Measurements from ENCODE around the gene GPSM1. TPM values are rescaled to one million over a fixed set of nuclear protein-coding genes. Genes with fewer than 3 reads are reported as not detected.

Gene GPSM1
- total and polyA plus RNA-seq, 9 donors: 22.8 to 36.0 (median 27.1) TPM

GRCh38 chr9:136297766-136298735, 29.3 kb upstream of the GPSM1 start:
- peaks cover 2% of the 10 kb centered on the region for H3K27me3 ChIP-seq (ENCODE audit: control insufficient read depth, insufficient read depth, low read length)
- no peak for DNase-seq
- H3K9me3 ChIP-seq (replicated peaks; ENCODE audit: control insufficient read depth, low read depth, low read length): no peaks in the 10 kb centered on the region
- H3K27ac ChIP-seq (ENCODE audit: low read length): no peak overlapping the region
- 56% methylated on average over 23 of the region's 26 CpGs for WGBS (ENCODE audit: insufficient coverage)
- no peak overlapping the region for H3K4me3 ChIP-seq (ENCODE audit: low read length)
- H3K36me3 ChIP-seq (ENCODE audit: control insufficient read depth, insufficient read depth, low read length): no peaks in the 10 kb centered on the region
- H3K4me1 ChIP-seq (ENCODE audit: control insufficient read depth, insufficient read depth, low read length): peaks cover 8% of the 10 kb centered on the region

GRCh38 chr9:136299116-136299515, 28.2 kb upstream of the GPSM1 start:
- H3K4me3 ChIP-seq (ENCODE audit: low read length): no peak overlapping the region
- no peaks in the 10 kb centered on the region for H3K36me3 ChIP-seq (ENCODE audit: control insufficient read depth, insufficient read depth, low read length)
- peaks cover 8% of the 10 kb centered on the region for H3K4me1 ChIP-seq (ENCODE audit: control insufficient read depth, insufficient read depth, low read length)
- no peaks in the 10 kb centered on the region for H3K9me3 ChIP-seq (replicated peaks; ENCODE audit: control insufficient read depth, low read depth, low read length)
- whole genome bisulfite sequencing (ENCODE audit: insufficient coverage): 71% methylated on average over 18 of the region's 18 CpGs
- no peak for DNase-seq
- H3K27ac ChIP-seq (ENCODE audit: low read length): no peak overlapping the region
- peaks cover 2% of the 10 kb centered on the region for H3K27me3 ChIP-seq (ENCODE audit: control insufficient read depth, insufficient read depth, low read length)

- WGBS (ENCODE audit: insufficient coverage): 16% methylated on average over 7 of the region's 7 CpGs
- Histone ChIP-seq H3K4me3 (ENCODE audit: low read length) (no peak overlapping the region), H3K27ac (ENCODE audit: low read length) (no peak overlapping the region), H3K4me1 (ENCODE audit: control insufficient read depth, insufficient read depth, low read length) (peaks cover 8% of the 10 kb centered on the region), H3K27me3 (ENCODE audit: control insufficient read depth, insufficient read depth, low read length) (peaks cover 2% of the 10 kb centered on the region), H3K9me3 (replicated peaks; ENCODE audit: control insufficient read depth, low read depth, low read length) (no peaks in the 10 kb centered on the region), H3K36me3 (ENCODE audit: control insufficient read depth, insufficient read depth, low read length) (no peaks in the 10 kb centered on the region)
- DNase-seq: no peak
Measured at GRCh38 chr9:136299541-136299940, 27.8 kb upstream of the GPSM1 start.

GRCh38 chr9:136300016-136300545, 27.3 kb upstream of the GPSM1 start:
- H3K9me3 ChIP-seq (replicated peaks; ENCODE audit: control insufficient read depth, low read depth, low read length): no peaks in the 10 kb centered on the region
- peaks cover 2% of the 10 kb centered on the region for H3K27me3 ChIP-seq (ENCODE audit: control insufficient read depth, insufficient read depth, low read length)
- 68% methylated on average over 10 of the region's 14 CpGs for WGBS (ENCODE audit: insufficient coverage)
- DNase-seq: no peak
- H3K27ac ChIP-seq (ENCODE audit: low read length): no peak overlapping the region
- H3K4me1 ChIP-seq (ENCODE audit: control insufficient read depth, insufficient read depth, low read length): peaks cover 8% of the 10 kb centered on the region
- no peaks in the 10 kb centered on the region for H3K36me3 ChIP-seq (ENCODE audit: control insufficient read depth, insufficient read depth, low read length)
- no peak overlapping the region for H3K4me3 ChIP-seq (ENCODE audit: low read length)

GRCh38 chr9:136300866-136301265, 26.5 kb upstream of the GPSM1 start:
- Histone ChIP-seq H3K36me3 (ENCODE audit: control insufficient read depth, insufficient read depth, low read length) (no peaks in the 10 kb centered on the region), H3K27me3 (ENCODE audit: control insufficient read depth, insufficient read depth, low read length) (peaks cover 1% of the 10 kb centered on the region), H3K4me3 (ENCODE audit: low read length) (no peak overlapping the region), H3K27ac (ENCODE audit: low read length) (no peak overlapping the region), H3K4me1 (ENCODE audit: control insufficient read depth, insufficient read depth, low read length) (peaks cover 8% of the 10 kb centered on the region), H3K9me3 (replicated peaks; ENCODE audit: control insufficient read depth, low read depth, low read length) (no peaks in the 10 kb centered on the region)
- 89% methylated on average over 12 of the region's 13 CpGs for WGBS (ENCODE audit: insufficient coverage)
- DNase-seq: no peak

- no peak for DNase-seq
- WGBS (ENCODE audit: insufficient coverage): 80% methylated on average over 4 of the region's 12 CpGs
- peaks cover 2% of the 10 kb centered on the region for H3K27me3 ChIP-seq (ENCODE audit: control insufficient read depth, insufficient read depth, low read length)
- no peaks in the 10 kb centered on the region for H3K9me3 ChIP-seq (replicated peaks; ENCODE audit: control insufficient read depth, low read depth, low read length)
- no peaks in the 10 kb centered on the region for H3K36me3 ChIP-seq (ENCODE audit: control insufficient read depth, insufficient read depth, low read length)
- H3K4me3 ChIP-seq (ENCODE audit: low read length): no peak overlapping the region
- H3K27ac ChIP-seq (ENCODE audit: low read length): no peak overlapping the region
- H3K4me1 ChIP-seq (ENCODE audit: control insufficient read depth, insufficient read depth, low read length): peaks cover 12% of the 10 kb centered on the region
Measured at GRCh38 chr9:136302527-136302926, 24.8 kb upstream of the GPSM1 start.

GRCh38 chr9:136303066-136303824, 24.1 kb upstream of the GPSM1 start:
- Histone ChIP-seq H3K4me1 (ENCODE audit: control insufficient read depth, insufficient read depth, low read length) (peaks cover 12% of the 10 kb centered on the region), H3K4me3 (ENCODE audit: low read length) (no peak overlapping the region), H3K9me3 (replicated peaks; ENCODE audit: control insufficient read depth, low read depth, low read length) (no peaks in the 10 kb centered on the region), H3K27ac (ENCODE audit: low read length) (no peak overlapping the region), H3K27me3 (ENCODE audit: control insufficient read depth, insufficient read depth, low read length) (peaks cover 2% of the 10 kb centered on the region), H3K36me3 (ENCODE audit: control insufficient read depth, insufficient read depth, low read length) (no peaks in the 10 kb centered on the region)
- 68% methylated on average over 26 of the region's 34 CpGs for WGBS (ENCODE audit: insufficient coverage)
- no peak for DNase-seq

- no peaks in the 10 kb centered on the region for H3K36me3 ChIP-seq (ENCODE audit: control insufficient read depth, insufficient read depth, low read length)
- no peak within 1 kb of the TSS for H3K4me3 ChIP-seq (ENCODE audit: low read length)
- H3K27me3 ChIP-seq (ENCODE audit: control insufficient read depth, insufficient read depth, low read length): peaks cover 2% of the 10 kb centered on the region
- H3K4me1 ChIP-seq (ENCODE audit: control insufficient read depth, insufficient read depth, low read length): peaks cover 12% of the 10 kb centered on the region
- WGBS (ENCODE audit: insufficient coverage): 76% methylated on average over 18 of the region's 22 CpGs
- H3K9me3 ChIP-seq (replicated peaks; ENCODE audit: control insufficient read depth, low read depth, low read length): no peaks in the 10 kb centered on the region
- H3K27ac ChIP-seq (ENCODE audit: low read length): no peak within 1 kb of the TSS
- DNase-seq: no peak
Measured at GRCh38 chr9:136303825-136304416, 23.4 kb upstream of the GPSM1 start, which contains the start of gene CCDC187. CCDC187 (minus strand) TSS chr9:136304094; CDS start chr9:136303830, 264 bp downstream.

- H3K9me3 ChIP-seq (replicated peaks; ENCODE audit: control insufficient read depth, low read depth, low read length): no peaks in the 10 kb centered on the region
- no peak for DNase-seq
- no peak overlapping the region for H3K27ac ChIP-seq (ENCODE audit: low read length)
- 71% methylated on average over 6 of the region's 10 CpGs for WGBS (ENCODE audit: insufficient coverage)
- no peaks in the 10 kb centered on the region for H3K36me3 ChIP-seq (ENCODE audit: control insufficient read depth, insufficient read depth, low read length)
- peaks cover 10% of the 10 kb centered on the region for H3K4me1 ChIP-seq (ENCODE audit: control insufficient read depth, insufficient read depth, low read length)
- no peak overlapping the region for H3K4me3 ChIP-seq (ENCODE audit: low read length)
- H3K27me3 ChIP-seq (ENCODE audit: control insufficient read depth, insufficient read depth, low read length): peaks cover 2% of the 10 kb centered on the region
Measured at GRCh38 chr9:136304456-136304855, 22.9 kb upstream of the GPSM1 start.
